ENCODE results near the gene B3GNT2.

- TF ChIP-seq, protein P1, sequence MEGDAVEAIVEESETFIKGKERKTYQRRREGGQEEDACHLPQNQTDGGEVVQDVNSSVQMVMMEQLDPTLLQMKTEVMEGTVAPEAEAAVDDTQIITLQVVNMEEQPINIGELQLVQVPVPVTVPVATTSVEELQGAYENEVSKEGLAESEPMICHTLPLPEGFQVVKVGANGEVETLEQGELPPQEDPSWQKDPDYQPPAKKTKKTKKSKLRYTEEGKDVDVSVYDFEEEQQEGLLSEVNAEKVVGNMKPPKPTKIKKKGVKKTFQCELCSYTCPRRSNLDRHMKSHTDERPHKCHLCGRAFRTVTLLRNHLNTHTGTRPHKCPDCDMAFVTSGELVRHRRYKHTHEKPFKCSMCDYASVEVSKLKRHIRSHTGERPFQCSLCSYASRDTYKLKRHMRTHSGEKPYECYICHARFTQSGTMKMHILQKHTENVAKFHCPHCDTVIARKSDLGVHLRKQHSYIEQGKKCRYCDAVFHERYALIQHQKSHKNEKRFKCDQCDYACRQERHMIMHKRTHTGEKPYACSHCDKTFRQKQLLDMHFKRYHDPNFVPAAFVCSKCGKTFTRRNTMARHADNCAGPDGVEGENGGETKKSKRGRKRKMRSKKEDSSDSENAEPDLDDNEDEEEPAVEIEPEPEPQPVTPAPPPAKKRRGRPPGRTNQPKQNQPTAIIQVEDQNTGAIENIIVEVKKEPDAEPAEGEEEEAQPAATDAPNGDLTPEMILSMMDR (conservative IDR thresholded peaks at IDR 0.05; ENCODE audit: low read length): no peak
- TF ChIP-seq EZH2phosphoT487 (IDR thresholded peaks at IDR 0.05; ENCODE audit: borderline replicate concordance): no peak
Measured at GRCh38 chr2:62176801-62177200, 19.1 kb upstream of the B3GNT2 start.

All from Loucy (cell line).